H1 (cell line): Measurements from ENCODE around the gene ALS2CL. TPM values are rescaled to one million over a fixed set of nuclear protein-coding genes. Genes with fewer than 3 reads are reported as not detected.

Experiments used
- CTCF ChIA-PET: fragments of 300-600 bp; sonication (Branson Sonifier 250); formaldehyde crosslinking; loops from one replicate; lab custom pipeline; 2021; ENCODE audit not compliant: partially characterized antibody; lab: Charles Lee
- POLR2A ChIA-PET: fragments of 300-600 bp; sonication (Branson Sonifier 250); formaldehyde crosslinking; loops from one replicate; lab custom pipeline; 2021; ENCODE audit warnings: inconsistent platforms; ENCODE audit not compliant: partially characterized antibody; lab: Charles Lee
- DNase-seq, 2 experiments: peaks; one replicate each; pipeline versions ENCODE4 v3.0.0 to v3.0.0-alpha.2; 2010 to 2022; ENCODE audit warnings: low spot score in 2 of 2, low read depth in 1 of 2, mixed read lengths in 1 of 2
- FAIRE-seq: peaks from 2 replicates; lab custom pipeline; 2011; peaks lifted over from hg19 to GRCh38; lab: Jason Lieb, UNC
- H2AFZ ChIP-seq: 2 replicates; pipeline ENCODE4 v1.8.1; 2012; ENCODE audit warnings: low read length, inconsistent platforms
- H2AK5ac ChIP-seq: 2 replicates; pipeline ENCODE4 v1.6.1; 2013; ENCODE audit warnings: low read depth, low read length
- H2BK120ac ChIP-seq: replicated peaks from 2 replicates; pipeline ENCODE3; 2013; ENCODE audit warnings: low read depth, low read length, inconsistent platforms
- H2BK12ac ChIP-seq: 2 replicates; pipeline ENCODE4 v1.6.1; 2013; ENCODE audit warnings: low read depth, low read length
- H2BK15ac ChIP-seq: 2 replicates; pipeline ENCODE4 v1.6.1; 2013; ENCODE audit warnings: low read length
- H2BK20ac ChIP-seq: 2 replicates; pipeline ENCODE4 v1.6.1; 2013; ENCODE audit warnings: low read length
- H2BK5ac ChIP-seq: 2 replicates; pipeline ENCODE4 v1.6.1; 2013; ENCODE audit warnings: low read depth, low read length
- H3K14ac ChIP-seq: 2 replicates; pipeline ENCODE4 v1.6.1; 2013; ENCODE audit warnings: inconsistent platforms; ENCODE audit not compliant: insufficient read length
- H3K18ac ChIP-seq: 2 replicates; pipeline ENCODE4 v1.6.1; 2013; ENCODE audit warnings: low read length; ENCODE audit errors: extremely low read depth
- H3K23ac ChIP-seq: 2 replicates; pipeline ENCODE4 v1.6.1; 2013; ENCODE audit warnings: inconsistent platforms; ENCODE audit not compliant: insufficient read length
- H3K23me2 ChIP-seq: 2 replicates; pipeline ENCODE4 v1.6.1; 2013; ENCODE audit warnings: low read depth, low read length
- H3K27ac ChIP-seq: 2 replicates; pipeline ENCODE4 v1.6.1; 2011; ENCODE audit warnings: low read depth, low read length, inconsistent platforms
- H3K27me3 ChIP-seq, 4 experiments: replicated peaks in 1 of 4; 1 replicate in 1 of 4; 2 replicates in 3 of 4; pipeline versions ENCODE4 v1.6.1 to v1.8.1; 2011 to 2013; ENCODE audit warnings: low read length in 3 of 4, mild to moderate bottlenecking in 3 of 4, inconsistent platforms in 2 of 4, mixed read lengths in 2 of 4, moderate library complexity in 1 of 4; ENCODE audit not compliant: control insufficient read depth in 3 of 4, insufficient read depth in 3 of 4; ENCODE audit errors: extremely low read depth in 1 of 4
- H3K36me3 ChIP-seq, 4 experiments: 2 replicates each; pipeline versions ENCODE4 v1.6.1 to v1.8.1; 2011 to 2013; ENCODE audit warnings: mild to moderate bottlenecking in 4 of 4, low read length in 3 of 4, moderate library complexity in 2 of 4, control low read depth in 1 of 4, inconsistent platforms in 1 of 4; ENCODE audit not compliant: insufficient read depth in 4 of 4, control insufficient read depth in 2 of 4
- H3K4ac ChIP-seq: replicated peaks from 2 replicates; pipeline ENCODE3; 2013; ENCODE audit warnings: low read length, low read depth, mixed read lengths, inconsistent platforms; ENCODE audit not compliant: insufficient read length
- H3K4me1 ChIP-seq, 4 experiments: replicated peaks in 1 of 4; 1 replicate in 1 of 4; 2 replicates in 3 of 4; pipeline versions ENCODE4 v1.6.1 to v1.8.1; 2011 to 2013; ENCODE audit warnings: low read length in 3 of 4, inconsistent platforms in 2 of 4, mixed read lengths in 1 of 4; ENCODE audit not compliant: insufficient read depth in 4 of 4, control insufficient read depth in 3 of 4
- H3K4me2 ChIP-seq, 2 experiments: 2 replicates each; pipeline versions ENCODE4 v1.6.1 to v1.8.1; 2011 to 2013; ENCODE audit warnings: low read depth in 2 of 2, low read length in 2 of 2, control low read depth in 1 of 2, inconsistent platforms in 1 of 2, mild to moderate bottlenecking in 1 of 2; ENCODE audit not compliant: insufficient read depth in 1 of 2
- H3K4me3 ChIP-seq, 4 experiments: fragments of 200-600, 300-600 bp in 1 of 4; sonication (generic), shearing (Covaris generic), sonication (Bioruptor Twin) in 1 of 4; 2 replicates each; pipeline versions ENCODE4 v1.5.1 to v1.8.1; 2011 to 2016; ENCODE audit warnings: low read length in 4 of 4, low read depth in 3 of 4, control low read depth in 2 of 4, inconsistent platforms in 2 of 4, mild to moderate bottlenecking in 2 of 4, mixed read lengths in 1 of 4, moderate library complexity in 1 of 4; ENCODE audit not compliant: insufficient read depth in 2 of 4; ENCODE audit errors: extremely low read depth in 1 of 4
- H3K56ac ChIP-seq: replicated peaks from 2 replicates; pipeline ENCODE3; 2013; ENCODE audit warnings: low read depth, mild to moderate bottlenecking, mixed read lengths, low read length, inconsistent platforms; ENCODE audit not compliant: insufficient read length
- H3K79me1 ChIP-seq: 2 replicates; pipeline ENCODE4 v1.6.1; 2013; ENCODE audit warnings: low read depth, low read length, control low read depth
- H3K79me2 ChIP-seq, 2 experiments: 2 replicates each; pipeline versions ENCODE4 v1.6.1 to v1.8.1; 2012 to 2013; ENCODE audit warnings: low read length in 2 of 2, mild to moderate bottlenecking in 2 of 2, inconsistent platforms in 1 of 2; ENCODE audit not compliant: insufficient read depth in 2 of 2, control insufficient read depth in 1 of 2
- H3K9ac ChIP-seq, 4 experiments: replicated peaks in 1 of 4; 1 replicate in 1 of 4; 2 replicates in 3 of 4; pipeline versions ENCODE4 v1.6.1 to v1.8.1; 2011 to 2013; ENCODE audit warnings: low read depth in 3 of 4, low read length in 3 of 4, control low read depth in 2 of 4, mild to moderate bottlenecking in 2 of 4, moderate library complexity in 2 of 4, inconsistent platforms in 1 of 4; ENCODE audit errors: extremely low read depth in 1 of 4
- H3K9me3 ChIP-seq, 2 experiments: 2 replicates each; pipeline versions ENCODE4 v1.6.1 to v1.8.1; 2012 to 2013; ENCODE audit warnings: mild to moderate bottlenecking in 2 of 2, moderate library complexity in 2 of 2, control low read depth in 1 of 2, inconsistent platforms in 1 of 2, low read depth in 1 of 2, low read length in 1 of 2, mixed read lengths in 1 of 2; ENCODE audit not compliant: insufficient read depth in 2 of 2
- H4K20me1 ChIP-seq, 2 experiments: replicated peaks in 1 of 2; 2 replicates each; pipeline versions ENCODE3 to v1.8.1; 2011 to 2013; ENCODE audit warnings: inconsistent platforms in 2 of 2, low read length in 2 of 2, mild to moderate bottlenecking in 1 of 2; ENCODE audit not compliant: insufficient read depth in 2 of 2, control insufficient read depth in 1 of 2
- H4K5ac ChIP-seq: 2 replicates; pipeline ENCODE4 v1.6.1; 2013; ENCODE audit warnings: low read length, low read depth, mixed read lengths, inconsistent platforms; ENCODE audit not compliant: insufficient read length
- H4K8ac ChIP-seq: 2 replicates; pipeline ENCODE4 v1.8.0; 2013; ENCODE audit warnings: mild to moderate bottlenecking, moderate library complexity, low read length, inconsistent platforms; ENCODE audit not compliant: insufficient read depth; ENCODE audit errors: extremely low read depth
- H4K91ac ChIP-seq: replicated peaks from 2 replicates; pipeline ENCODE3; 2013; ENCODE audit warnings: low read length, mixed read lengths, inconsistent platforms; ENCODE audit not compliant: insufficient read length
- BRCA1 ChIP-seq: IDR thresholded peaks from 2 replicates; pipeline ENCODE4 v1.6.1; 2012; ENCODE audit warnings: low read depth, low read length, improper control_type of control experiment
- CBX5 ChIP-seq: fragments of 300-800, 300-1000 bp; sonication (generic); IDR thresholded peaks from 2 replicates; pipeline ENCODE4 v1.7.1; 2016; ENCODE audit warnings: antibody characterized with exemption, low read length, low read depth
- CEBPB ChIP-seq: IDR thresholded peaks from 2 replicates; pipeline ENCODE4 v1.6.1; 2012; ENCODE audit warnings: low read depth, low read length
- EZH2 ChIP-seq: fragments of 200-600 bp; sonication (generic); IDR thresholded peaks from 2 replicates; pipeline ENCODE4 v1.7.1; 2012; ENCODE audit warnings: low read depth, mild to moderate bottlenecking, moderate library complexity, low read length, inconsistent platforms; ENCODE audit not compliant: severe bottlenecking
- JUN ChIP-seq: IDR thresholded peaks from 2 replicates; pipeline ENCODE4 v1.6.1; 2011; ENCODE audit warnings: low read depth, mild to moderate bottlenecking, improper control_type of control experiment, low read length
- KDM4A ChIP-seq: IDR thresholded peaks from one replicate; pipeline ENCODE4 v1.7.1; 2012; ENCODE audit warnings: low read depth, mild to moderate bottlenecking, moderate library complexity, low read length, inconsistent platforms; ENCODE audit not compliant: severe bottlenecking
- RAD21 ChIP-seq, 2 experiments: IDR thresholded peaks in 1 of 2; conservative IDR thresholded peaks in 1 of 2; 2 replicates each; pipeline ENCODE4 v1.6.1; 2011; ENCODE audit warnings: low read depth in 2 of 2, low read length in 2 of 2, improper control_type of control experiment in 1 of 2, inconsistent platforms in 1 of 2, mild to moderate bottlenecking in 1 of 2, moderate library complexity in 1 of 2
- RBBP5 ChIP-seq: IDR thresholded peaks from 2 replicates; pipeline ENCODE4 v1.7.1; 2012; ENCODE audit warnings: low read depth, mild to moderate bottlenecking, inconsistent platforms, low read length, moderate library complexity, borderline replicate concordance
- RFX5 ChIP-seq: IDR thresholded peaks from 2 replicates; pipeline ENCODE4 v1.6.1; 2011; ENCODE audit warnings: low read depth, low read length, improper control_type of control experiment, borderline replicate concordance
- SAP30 ChIP-seq: fragments of 300-600 bp; sonication (generic); IDR thresholded peaks from 2 replicates; pipeline ENCODE4 v1.7.1; 2012; ENCODE audit warnings: low read length, moderate library complexity, mild to moderate bottlenecking, inconsistent platforms; ENCODE audit not compliant: insufficient read depth, insufficient replicate concordance
- SIN3A ChIP-seq, 2 experiments: IDR thresholded peaks in 1 of 2; conservative IDR thresholded peaks in 1 of 2; 2 replicates each; pipeline ENCODE4 v1.6.1; 2011 to 2012; ENCODE audit warnings: low read length in 2 of 2, improper control_type of control experiment in 1 of 2, low read depth in 1 of 2, mild to moderate bottlenecking in 1 of 2
- SUZ12 ChIP-seq: fragments of 200-600 bp; sonication (generic); IDR thresholded peaks from 2 replicates; pipeline ENCODE4 v1.6.1; 2012; ENCODE audit warnings: mild to moderate bottlenecking, inconsistent platforms, low read length, moderate library complexity, mixed read lengths
- ZNF274 ChIP-seq: IDR thresholded peaks from 2 replicates; pipeline ENCODE4 v1.7.0; 2012; ENCODE audit warnings: low read length, borderline replicate concordance; ENCODE audit errors: extremely low read depth
- WGBS, 2 experiments: shearing (Covaris generic) in 1 of 2; methylation state at CpG; one replicate each; pipeline versions ENCODE4 v1.1.6 to v1.1.7; 2013 to 2015; ENCODE audit warnings: low lambda C conversion rate in 2 of 2, mixed read lengths in 2 of 2, inconsistent platforms in 1 of 2, low coverage in 1 of 2, missing lambda C conversion rate in 1 of 2; ENCODE audit not compliant: insufficient replicate concordance in 2 of 2, insufficient coverage in 1 of 2, insufficient read length in 1 of 2; ENCODE audit errors: extremely low coverage in 1 of 2, missing lambda C conversion rate in 1 of 2; 5-methylcytosine and 5-hydroxymethylcytosine counted together
- polyA plus RNA-seq, 7 experiments: library from polyadenylated mRNA; depleted of rRNA in 3 of 7; stranded (reverse) in 5 of 7; unstranded in 2 of 7; fragments of >200 nt in 5 of 7; fragments of 200-250 nt in 2 of 7; gene quantifications; 1 replicate in 5 of 7; 2 replicates in 1 of 7; 4 replicates in 1 of 7; pipeline versions ENCODE4 v1.2.1 to v1.2.3, GENCODE V29; 2011 to 2013; ENCODE audit warnings: missing spikeins in 2 of 7, mixed read lengths in 2 of 7
- total RNA-seq: library from RNA; stranded (reverse); fragmentation: NEBNext Ultra II Directional; extraction: Animal tissue kit (Norgen Biotek cat#: 25700); gene quantifications from 2 replicates; pipeline ENCODE4 v1.2.1, GENCODE V29; 2021

Gene ALS2CL
- total and polyA plus RNA-seq, 2 of the 8 experiments (the other 6 are each of a cell fraction or from before 2014, with no cell fraction given), result 4.8 to 5.4 TPM

GRCh38 chr3:46632792-46633191, 60.7 kb downstream of the ALS2CL start:
- Histone ChIP-seq H2BK15ac (0 out of 2 replicates have a peak overlapping the region, but pooled peaks have one; percentile 29), H4K8ac (no peak overlapping the region), H3K79me2 (no peaks in the 10 kb centered on the region), H3K9me3 (no peaks in the 10 kb centered on the region), H3K36me3 (no peaks in the 10 kb centered on the region), H3K27ac (no peak overlapping the region), H3K4me3 (no peak overlapping the region), H3K4ac (no peak overlapping the region), H3K23ac (no peak overlapping the region), H2AK5ac (no peak overlapping the region), H2BK20ac (no peak overlapping the region), H3K9ac (no peak overlapping the region), H2BK12ac (no peak overlapping the region), H3K79me1 (no peaks in the 10 kb centered on the region), H3K4me2 (no peak overlapping the region), H3K18ac (0 out of 2 replicates have a peak overlapping the region, but pooled peaks have one; percentile 36), H2BK5ac (no peak overlapping the region), H3K4me1 (peaks cover 4 to 14% (median 6%) of the 10 kb centered on the region in 4 experiments; a peak in 6 of 7 replicates), H4K91ac (no peak overlapping the region), H3K27me3 (no peaks in the 10 kb centered on the region), H2BK120ac (no peak overlapping the region), H3K56ac (no peak overlapping the region), H3K14ac (no peak overlapping the region), H4K20me1 (no peaks in the 10 kb centered on the region), H2AFZ (no peak overlapping the region), H3K23me2 (no peaks in the 10 kb centered on the region; the same call in 1 of the 2 replicates), H4K5ac (no peak overlapping the region)
- ChIA-PET CTCF (interaction anchor here (0.8 to 3.8 kb wide), 11 partner anchors 12 to 238 kb away, joined by 3 to 15 read pairs (median 3); no protein-coding TSS in a partner anchor), POLR2A (interaction anchor here (0.7 to 6.3 kb wide), 4 partner anchors 13 to 130 kb away, joined by 3 to 64 read pairs (median 3); no protein-coding TSS in a partner anchor)
- FAIRE-seq (no peak), DNase-seq (peak in 1 of 2 experiments; percentile 42)
- 82% methylated on average over 1 of the region's 1 CpG; no CpG with 5 or more reads in 1 of the 2 experiments for WGBS, 2 experiments
- TF ChIP-seq SUZ12 (no peak), SIN3A (conservative IDR thresholded peaks at IDR 0.05 in 1 of 2, IDR thresholded peaks at IDR 0.05 in 1 of 2; ENCODE audit: low read depth in 1 of 2, low read length in 2 of 2) (no peak), CBX5 (no peak), BRCA1 (no peak), ZNF274 (no peak), RAD21 (IDR thresholded peaks at IDR 0.05 in 1 of 2, conservative IDR thresholded peaks at IDR 0.05 in 1 of 2; ENCODE audit: low read depth in 2 of 2, low read length in 2 of 2) (no peak), JUN (no peak), EZH2 (no peak), SAP30 (no peak), KDM4A (no peak), RBBP5 (no peak), RFX5 (no peak), CEBPB (no peak)
